Trophoblast cell (in vitro differentiated cells and primary cell): ENCODE results near the gene MXD3.
A peak's percentile ranks its signal among the peaks of the same experiment; 100 is the strongest.

Experiments
- DNase-seq, 2 donors: peaks; one replicate each; pipeline ENCODE4 v3.0.0-alpha.2; 2016
- H2AFZ ChIP-seq: 2 replicates; pipeline ENCODE4 v1.6.1; 2013; ENCODE audit warnings: low read length, moderate library complexity, mild to moderate bottlenecking; ENCODE audit not compliant: insufficient read depth, poor library complexity
- H2AK5ac ChIP-seq: 2 replicates; pipeline ENCODE4 v1.6.1; 2013; ENCODE audit warnings: mild to moderate bottlenecking, low read length
- H2BK120ac ChIP-seq: 2 replicates; pipeline ENCODE4 v1.6.1; 2013; ENCODE audit warnings: low read length, mild to moderate bottlenecking, moderate library complexity; ENCODE audit not compliant: insufficient read depth, poor library complexity
- H2BK12ac ChIP-seq: 2 replicates; pipeline ENCODE4 v1.6.1; 2013; ENCODE audit warnings: mild to moderate bottlenecking, low read length, moderate library complexity
- H2BK5ac ChIP-seq: 2 replicates; pipeline ENCODE4 v1.6.1; 2013; ENCODE audit warnings: low read length, low read depth, moderate library complexity, mild to moderate bottlenecking; ENCODE audit not compliant: poor library complexity
- H3K14ac ChIP-seq: 2 replicates; pipeline ENCODE4 v1.6.1; 2013; ENCODE audit warnings: mild to moderate bottlenecking, low read length
- H3K18ac ChIP-seq: 2 replicates; pipeline ENCODE4 v1.6.1; 2013; ENCODE audit warnings: mild to moderate bottlenecking, low read length
- H3K23ac ChIP-seq: 2 replicates; pipeline ENCODE4 v1.6.1; 2013; ENCODE audit warnings: low read length
- H3K27ac ChIP-seq: 2 replicates; pipeline ENCODE4 v1.5.1; 2013; ENCODE audit warnings: low read depth, mild to moderate bottlenecking, inconsistent platforms, low read length, moderate library complexity
- H3K27me3 ChIP-seq: 2 replicates; pipeline ENCODE4 v1.6.1; 2013; ENCODE audit warnings: inconsistent platforms, mild to moderate bottlenecking, low read length, moderate library complexity; ENCODE audit not compliant: insufficient read depth
- H3K36me3 ChIP-seq, 2 experiments: 1 replicate in 1 of 2; 2 replicates in 1 of 2; pipeline ENCODE4 v1.6.1; 2013; ENCODE audit warnings: low read length in 2 of 2, mild to moderate bottlenecking in 2 of 2, moderate library complexity in 1 of 2; ENCODE audit not compliant: insufficient read depth in 2 of 2, control insufficient read depth in 1 of 2
- H3K4ac ChIP-seq: 2 replicates; pipeline ENCODE4 v1.6.1; 2013; ENCODE audit warnings: low read depth, mild to moderate bottlenecking, low read length, moderate library complexity
- H3K4me1 ChIP-seq, 2 experiments: 1 replicate in 1 of 2; 2 replicates in 1 of 2; pipeline ENCODE4 v1.6.1; 2013; ENCODE audit warnings: low read length in 2 of 2, mild to moderate bottlenecking in 2 of 2, moderate library complexity in 1 of 2; ENCODE audit not compliant: insufficient read depth in 2 of 2, control insufficient read depth in 1 of 2
- H3K4me2 ChIP-seq: 2 replicates; pipeline ENCODE4 v1.6.1; 2013; ENCODE audit warnings: inconsistent platforms, mild to moderate bottlenecking, low read length, moderate library complexity
- H3K4me3 ChIP-seq: 2 replicates; pipeline ENCODE4 v1.5.1; 2013; ENCODE audit warnings: mild to moderate bottlenecking, low read depth, low read length, inconsistent platforms
- H3K79me1 ChIP-seq: one replicate; pipeline ENCODE4 v1.6.1; 2013; ENCODE audit warnings: low read length
- H3K79me2 ChIP-seq: 2 replicates; pipeline ENCODE4 v1.6.1; 2013; ENCODE audit warnings: low read length, mild to moderate bottlenecking; ENCODE audit not compliant: control insufficient read depth, insufficient read depth, poor library complexity
- H3K9ac ChIP-seq: 2 replicates; pipeline ENCODE4 v1.6.1; 2013; ENCODE audit warnings: mild to moderate bottlenecking, low read length
- H3K9me3 ChIP-seq: 2 replicates; pipeline ENCODE4 v1.6.1; 2013; ENCODE audit warnings: low read depth, mild to moderate bottlenecking, control low read depth, inconsistent platforms, low read length; ENCODE audit not compliant: insufficient read depth
- H4K12ac ChIP-seq: 2 replicates; pipeline ENCODE4 v1.6.1; 2013; ENCODE audit warnings: low read depth, mild to moderate bottlenecking, low read length, moderate library complexity
- H4K8ac ChIP-seq: 2 replicates; pipeline ENCODE4 v1.6.1; 2013; ENCODE audit warnings: low read depth, mild to moderate bottlenecking, low read length, moderate library complexity
- H4K91ac ChIP-seq: one replicate; pipeline ENCODE4 v1.6.1; 2013; ENCODE audit warnings: low read depth, mild to moderate bottlenecking, low read length, moderate library complexity
- WGBS: extraction: QIAGEN DNeasy Blood & Tissue Kit; methylation state at CpG from one replicate; pipeline ENCODE4 v1.1.7; 2013; ENCODE audit warnings: missing lambda C conversion rate; ENCODE audit not compliant: insufficient read length, insufficient coverage; ENCODE audit errors: extremely low coverage; 5-methylcytosine and 5-hydroxymethylcytosine counted together

Gene MXD3

DNA sequence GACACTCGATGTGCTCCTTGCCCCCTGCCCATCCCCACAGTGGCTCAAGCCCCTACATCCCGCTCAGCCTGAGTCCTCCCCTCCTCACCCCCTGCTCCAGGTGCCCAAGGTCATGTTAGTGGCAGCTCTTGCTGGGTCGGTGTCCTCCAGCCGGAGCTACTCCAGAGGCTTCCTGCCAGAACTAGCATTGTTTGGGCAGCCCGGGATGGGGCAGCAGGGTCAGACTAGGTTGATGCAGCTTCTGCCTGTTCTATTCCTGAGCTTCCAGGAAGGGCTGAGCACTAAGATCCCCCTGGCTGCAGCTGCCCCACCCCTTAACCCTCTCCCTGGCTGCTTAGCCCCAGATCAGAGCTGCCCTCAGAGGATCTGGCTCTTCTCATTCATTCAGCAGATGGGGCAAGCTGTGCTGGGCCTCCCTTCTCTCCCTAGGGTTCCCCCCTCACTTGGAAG, 46.7 kb upstream of the MXD3 start:
- Histone ChIP-seq H3K9ac (no peak overlapping the region), H4K12ac (no peak overlapping the region), H4K8ac (no peak overlapping the region), H3K14ac (no peak overlapping the region), H4K91ac (no peak overlapping the region), H3K79me2 (peaks cover 4% of the 10 kb centered on the region), H3K27me3 (no peaks in the 10 kb centered on the region), H3K18ac (no peak overlapping the region), H3K9me3 (no peaks in the 10 kb centered on the region), H3K4ac (no peak overlapping the region), H3K4me3 (no peak overlapping the region), H3K4me1 (peaks cover 0 to 5% of the 10 kb centered on the region in 2 experiments), H2BK5ac (no peak overlapping the region), H3K27ac (no peak overlapping the region), H2AK5ac (no peak overlapping the region), H3K36me3 (no peaks in the 10 kb centered on the region), H2BK120ac (no peak overlapping the region), H2BK12ac (no peak overlapping the region), H3K79me1 (peaks cover 4% of the 10 kb centered on the region), H3K23ac (no peak overlapping the region), H2AFZ (no peak overlapping the region), H3K4me2 (no peak overlapping the region)
- DNase-seq = no peak
- no CpG with 5 or more reads among the region's 5 CpGs for WGBS

DNA sequence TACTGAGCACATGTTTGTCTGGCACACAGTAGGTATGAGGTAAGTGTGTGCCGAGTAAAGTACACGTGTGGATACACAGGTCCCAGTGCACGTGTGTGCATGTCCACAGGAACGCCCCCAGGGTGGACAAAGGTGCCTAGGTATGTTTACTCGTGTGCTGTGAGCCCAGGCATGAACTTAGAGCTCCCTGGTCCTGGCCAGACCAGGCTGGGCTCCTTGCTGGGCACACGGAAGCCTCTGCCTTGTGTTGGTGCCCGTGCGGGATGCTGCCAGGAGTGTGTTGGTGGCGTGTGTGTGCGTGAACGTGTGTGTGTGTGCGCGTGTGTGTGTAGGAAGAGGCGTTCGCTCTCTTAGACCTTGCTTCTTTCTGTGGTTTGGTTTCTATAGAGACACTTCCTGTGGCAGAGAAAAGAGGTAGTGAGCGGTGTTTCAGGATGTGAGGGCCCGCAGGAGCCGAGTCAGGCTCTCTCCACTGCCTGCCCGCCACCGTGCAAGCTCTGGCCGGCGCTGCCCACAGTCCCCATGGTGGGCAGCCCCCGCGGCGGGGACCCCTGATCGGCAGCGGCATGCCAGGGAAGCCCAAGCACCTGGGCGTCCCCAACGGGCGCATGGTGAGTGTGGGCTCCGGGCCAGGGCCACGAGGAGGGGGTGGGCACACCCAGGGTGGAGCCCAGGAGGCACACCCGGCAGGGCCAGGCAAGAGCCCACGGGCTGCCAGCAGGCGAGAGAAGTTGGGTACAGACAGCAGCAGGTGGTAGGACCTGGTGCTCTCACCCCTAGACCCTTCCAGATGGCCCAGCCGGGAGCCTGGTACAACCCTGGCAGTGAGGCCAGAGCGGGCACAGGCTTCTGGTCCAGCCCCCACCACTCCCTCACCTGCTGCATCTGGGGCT, 46.0 kb upstream of the MXD3 start, which contains the start of gene RGS14:
Gene RGS14, plus strand, starts transcription at position 466 of the 893 bp plus-strand sequence. Its CDS starts 101 bp downstream, at position 567.
- Histone ChIP-seq H3K79me1 (no peaks in the 10 kb centered on the region), H3K9me3 (no peaks in the 10 kb centered on the region), H3K4ac (no peak within 1 kb of the TSS), H4K12ac (no peak within 1 kb of the TSS), H3K36me3 (no peaks in the 10 kb centered on the region), H4K8ac (no peak within 1 kb of the TSS), H2BK120ac (no peak within 1 kb of the TSS), H3K27ac (no peak within 1 kb of the TSS), H3K27me3 (no peaks in the 10 kb centered on the region), H3K4me3 (no peak within 1 kb of the TSS), H3K18ac (no peak within 1 kb of the TSS), H3K23ac (no peak within 1 kb of the TSS), H3K4me1 (peaks cover 0 to 2% of the 10 kb centered on the region in 2 experiments), H2AFZ (no peak within 1 kb of the TSS), H4K91ac (no peak within 1 kb of the TSS), H3K14ac (no peak within 1 kb of the TSS), H3K4me2 (no peak within 1 kb of the TSS), H2BK5ac (no peak within 1 kb of the TSS), H2AK5ac (no peak within 1 kb of the TSS), H2BK12ac (no peak within 1 kb of the TSS), H3K9ac (no peak within 1 kb of the TSS), H3K79me2 (no peaks in the 10 kb centered on the region)
- peak in 1 of 2 donors; percentile 53 for DNase-seq
- WGBS = no CpG with 5 or more reads among the region's 37 CpGs

GRCh38 chr5:177357146-177357458, 45.4 kb upstream of the MXD3 start:
- H3K27ac ChIP-seq = no peak overlapping the region
- H3K36me3 ChIP-seq = no peaks in the 10 kb centered on the region
- H2AK5ac ChIP-seq = no peak overlapping the region
- H3K4ac ChIP-seq = no peak overlapping the region
- H2BK120ac ChIP-seq = no peak overlapping the region
- H3K27me3 ChIP-seq = no peaks in the 10 kb centered on the region
- no peaks in the 10 kb centered on the region for H3K79me2 ChIP-seq
- H4K8ac ChIP-seq = no peak overlapping the region
- peaks cover 1 to 2% of the 10 kb centered on the region in 2 experiments for H3K4me1 ChIP-seq
- H3K4me2 ChIP-seq = no peak overlapping the region
- peak; percentile 54 to 73 for DNase-seq
- H3K18ac ChIP-seq = no peak overlapping the region
- H2BK12ac ChIP-seq = no peak overlapping the region
- peaks cover under 1% of the 10 kb centered on the region for H3K79me1 ChIP-seq
- no peak overlapping the region for H2BK5ac ChIP-seq
- no peak overlapping the region for H3K14ac ChIP-seq
- no peak overlapping the region for H4K91ac ChIP-seq
- WGBS = no CpG with 5 or more reads among the region's 5 CpGs
- H3K4me3 ChIP-seq = no peak overlapping the region
- no peaks in the 10 kb centered on the region for H3K9me3 ChIP-seq
- no peak overlapping the region for H2AFZ ChIP-seq
- H3K9ac ChIP-seq = no peak overlapping the region
- H4K12ac ChIP-seq = no peak overlapping the region
- H3K23ac ChIP-seq = no peak overlapping the region

GRCh38 chr5:177356746-177357145, 45.0 kb upstream of the MXD3 start:
- H4K91ac ChIP-seq = no peak overlapping the region
- H2BK120ac ChIP-seq = no peak overlapping the region
- no peak overlapping the region for H3K18ac ChIP-seq
- no peak overlapping the region for H3K14ac ChIP-seq
- no peak overlapping the region for H3K27ac ChIP-seq
- DNase-seq = no peak
- H3K23ac ChIP-seq = no peak overlapping the region
- no peaks in the 10 kb centered on the region for H3K9me3 ChIP-seq
- H2AK5ac ChIP-seq = no peak overlapping the region
- H3K4ac ChIP-seq = no peak overlapping the region
- no CpG with 5 or more reads among the region's 3 CpGs for WGBS
- H2BK5ac ChIP-seq = no peak overlapping the region
- H3K4me2 ChIP-seq = no peak overlapping the region
- peaks cover 3% of the 10 kb centered on the region for H3K79me1 ChIP-seq
- H4K12ac ChIP-seq = no peak overlapping the region
- H4K8ac ChIP-seq = no peak overlapping the region
- H3K79me2 ChIP-seq = peaks cover 1% of the 10 kb centered on the region
- peaks cover 3 to 4% of the 10 kb centered on the region in 2 experiments for H3K4me1 ChIP-seq
- no peaks in the 10 kb centered on the region for H3K27me3 ChIP-seq
- no peaks in the 10 kb centered on the region for H3K36me3 ChIP-seq
- no peak overlapping the region for H3K4me3 ChIP-seq
- H2BK12ac ChIP-seq = no peak overlapping the region
- no peak overlapping the region for H2AFZ ChIP-seq
- H3K9ac ChIP-seq = no peak overlapping the region
